ENCODE data around the gene ADGRD2.

DNA sequence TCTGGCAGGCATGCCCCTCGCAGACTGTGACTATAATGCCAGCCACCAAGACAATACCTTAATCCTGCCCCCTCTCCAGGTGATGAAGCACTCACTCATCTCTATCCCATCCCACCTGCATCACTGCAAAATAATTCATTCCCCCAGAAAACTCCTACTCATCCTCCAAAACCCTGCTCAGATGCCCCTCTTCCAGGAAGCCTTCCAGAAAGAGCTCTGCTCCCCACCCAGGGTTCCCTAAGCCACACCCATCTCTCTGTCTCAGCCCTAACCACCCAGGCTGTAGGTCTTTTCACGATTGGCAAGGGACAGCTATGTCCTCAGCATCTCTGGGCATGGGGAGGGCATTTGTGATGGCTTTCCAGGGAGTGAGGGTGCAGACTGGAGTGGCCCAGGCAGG is 39.8 kb downstream of the ADGRD2 start:
- TF ChIP-seq CTCF (optimal IDR thresholded peaks at IDR 0.05 in 1 of 3, IDR thresholded peaks at IDR 0.05 in 1 of 3, conservative IDR thresholded peaks at IDR 0.05 in 1 of 3; ENCODE audit: extremely low read depth in 1 of 3, insufficient read depth in 2 of 3, low read length in 3 of 3): no peak
- TF ChIP-seq EZH2 (IDR thresholded peaks at IDR 0.05; ENCODE audit: low read length): no peak

Data from keratinocyte (primary cell).